ENCODE measurements around the gene CAPN3. TPM values are rescaled to one million over a fixed set of nuclear protein-coding genes. Genes with fewer than 3 reads are reported as not detected.
A peak's percentile ranks its signal among the peaks of the same experiment; 100 is the strongest.
"Not testable (repeated sequence)": the region's sequence is repeated elsewhere in the genome, so short reads cannot be mapped to it uniquely, and the experiment has no call there.

The CAPN3 gene
- total RNA-seq, 2 donors from 2014 or later = 19.8 to 37.0 TPM

DNA sequence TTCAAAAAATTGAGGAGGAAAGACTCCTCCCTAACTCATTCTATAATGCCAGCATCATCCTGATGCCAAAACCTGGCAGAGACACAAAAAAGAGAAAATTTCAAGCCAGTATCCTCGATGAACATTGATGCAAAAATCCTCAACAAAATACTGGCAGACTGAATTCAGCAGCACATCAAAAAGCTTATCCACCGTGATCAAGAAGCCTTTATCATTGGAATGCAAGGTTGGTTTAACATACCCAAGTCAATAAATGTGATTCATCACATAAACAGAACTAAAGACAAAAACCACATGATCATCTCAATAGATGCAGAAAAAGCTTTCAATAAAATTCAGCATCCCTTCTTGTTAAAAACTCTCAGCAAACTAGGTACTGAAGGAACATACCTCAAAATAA, 24.2 kb upstream of the CAPN3 start:
- Histone ChIP-seq H3K4me1 (ENCODE audit: control insufficient read depth in 1 of 2, low read depth in 2 of 2) (no peaks in the 10 kb centered on the region), H3K27me3 (replicated peaks; ENCODE audit: insufficient read depth) (no peaks in the 10 kb centered on the region), H3K27ac (no peak overlapping the region), H3K36me3 (peaks cover 6% of the 10 kb centered on the region), H3K4me3 (no peak overlapping the region), H3K9me3 (peaks cover 7% of the 10 kb centered on the region)
- no peak for DNase-seq (ENCODE audit: low spot score)
- TF ChIP-seq CTCF (IDR thresholded peaks at IDR 0.05) = no peak
- no peak for ATAC-seq (ENCODE audit: insufficient number of reproducible peaks, low FRiP score, low read depth)

GRCh38 chr15:42336650-42337049, 22.7 kb upstream of the CAPN3 start:
- H3K36me3 ChIP-seq; H3K27me3 ChIP-seq (replicated peaks; ENCODE audit: insufficient read depth); ATAC-seq (ENCODE audit: insufficient number of reproducible peaks, low FRiP score, low read depth); H3K4me1 ChIP-seq (ENCODE audit: control insufficient read depth in 1 of 2, low read depth in 2 of 2); H3K27ac ChIP-seq; DNase-seq (ENCODE audit: low spot score); H3K4me3 ChIP-seq; H3K9me3 ChIP-seq: not testable (repeated sequence)

DNA sequence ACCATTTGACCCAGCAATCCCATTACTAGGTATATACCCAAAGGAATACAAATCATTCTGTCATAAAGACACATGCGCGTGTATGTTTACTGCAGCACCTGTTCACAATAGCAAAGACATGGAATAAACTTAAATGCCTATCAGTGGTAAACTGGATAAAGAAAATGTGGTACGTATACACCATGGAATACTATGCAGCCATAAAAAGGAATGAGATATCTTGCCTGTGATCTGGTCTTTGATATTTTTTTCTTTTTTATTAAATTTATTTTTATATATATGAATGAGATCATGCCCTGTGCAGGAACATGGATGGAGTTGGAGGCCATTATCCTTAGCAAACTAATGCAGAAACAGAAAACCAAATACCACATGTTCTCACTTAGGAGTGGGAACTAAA, 22.2 kb upstream of the CAPN3 start:
- not testable (repeated sequence) for H3K4me1 ChIP-seq (ENCODE audit: control insufficient read depth in 1 of 2, low read depth in 2 of 2); H3K27ac ChIP-seq; ATAC-seq (ENCODE audit: insufficient number of reproducible peaks, low FRiP score, low read depth); H3K36me3 ChIP-seq; H3K27me3 ChIP-seq (replicated peaks; ENCODE audit: insufficient read depth); H3K9me3 ChIP-seq; H3K4me3 ChIP-seq; DNase-seq (ENCODE audit: low spot score)

- no peak for TF ChIP-seq CTCF (IDR thresholded peaks at IDR 0.05)
- Histone ChIP-seq H3K9me3 (peaks cover 7% of the 10 kb centered on the region), H3K4me3 (no peak overlapping the region), H3K27ac (no peak overlapping the region), H3K27me3 (replicated peaks; ENCODE audit: insufficient read depth) (no peaks in the 10 kb centered on the region), H3K4me1 (ENCODE audit: control insufficient read depth in 1 of 2, low read depth in 2 of 2) (no peaks in the 10 kb centered on the region), H3K36me3 (peaks cover 7% of the 10 kb centered on the region)
- DNase-seq (ENCODE audit: low spot score) (no peak), ATAC-seq (ENCODE audit: insufficient number of reproducible peaks, low FRiP score, low read depth) (no peak)
Measured at GRCh38 chr15:42338500-42338899, 20.8 kb upstream of the CAPN3 start.

DNA sequence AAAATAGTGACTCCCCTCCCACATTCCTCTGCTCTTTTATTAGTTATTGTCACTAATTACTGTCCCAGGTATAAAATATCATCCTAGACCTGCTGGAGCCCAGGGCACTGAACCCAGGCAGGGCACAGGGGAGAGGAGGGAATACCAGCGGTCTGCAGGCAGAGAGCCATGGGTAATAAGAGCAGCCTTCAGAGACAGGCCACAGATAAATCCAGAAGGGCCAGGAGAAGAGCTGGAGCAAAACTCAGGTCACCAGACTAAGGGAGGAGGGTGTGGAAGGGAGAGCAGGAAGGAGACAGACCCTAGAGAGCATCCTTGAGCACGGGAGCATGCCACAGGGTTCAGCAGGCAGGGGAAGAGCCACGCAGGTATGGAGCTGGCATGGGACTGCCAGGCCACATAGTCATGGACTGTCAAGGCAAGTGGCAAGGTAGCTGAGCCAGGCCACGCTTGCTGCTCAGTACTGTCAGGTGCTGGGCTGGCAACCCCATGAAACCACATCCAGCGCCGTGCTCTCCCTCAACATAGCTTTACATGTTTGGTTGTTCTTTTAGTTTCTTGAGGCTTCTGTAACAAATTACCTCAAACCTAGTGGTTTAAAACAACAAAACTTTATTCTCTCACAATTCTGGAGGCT, 15.6 kb upstream of the CAPN3 start:
- Histone ChIP-seq H3K9me3 (no peaks in the 10 kb centered on the region), H3K27me3 (replicated peaks; ENCODE audit: insufficient read depth) (no peaks in the 10 kb centered on the region), H3K27ac (peak overlapping the region in 1 of 2 donors; percentile 48), H3K4me3 (no peak overlapping the region), H3K36me3 (peaks cover 12% of the 10 kb centered on the region), H3K4me1 (ENCODE audit: control insufficient read depth in 1 of 2, low read depth in 2 of 2) (no peaks in the 10 kb centered on the region)
- ATAC-seq (ENCODE audit: insufficient number of reproducible peaks, low FRiP score, low read depth) (no peak), DNase-seq (ENCODE audit: low spot score) (no peak)
- TF ChIP-seq CTCF (IDR thresholded peaks at IDR 0.05) = no peak

GRCh38 chr15:42344763-42345162, 14.5 kb upstream of the CAPN3 start:
- ATAC-seq (ENCODE audit: insufficient number of reproducible peaks, low FRiP score, low read depth) = peak; percentile 36

More at GRCh38 chr15:42344763-42345162, 14.5 kb upstream of the CAPN3 start:
- H3K27ac ChIP-seq = peak overlapping the region in 1 of 2 donors; percentile 48
- H3K4me3 ChIP-seq = no peak overlapping the region
- DNase-seq (ENCODE audit: low spot score) = no peak
- peaks cover 16% of the 10 kb centered on the region for H3K36me3 ChIP-seq
- H3K4me1 ChIP-seq (ENCODE audit: control insufficient read depth in 1 of 2, low read depth in 2 of 2) = no peaks in the 10 kb centered on the region
- no peaks in the 10 kb centered on the region for H3K9me3 ChIP-seq
- no peak for TF ChIP-seq CTCF (IDR thresholded peaks at IDR 0.05)
- H3K27me3 ChIP-seq (replicated peaks; ENCODE audit: insufficient read depth) = no peaks in the 10 kb centered on the region
